GM19193 (cell line): Measurements from ENCODE around the gene FN3KRP.

Experiments used
- POLR2A ChIP-seq: IDR thresholded peaks from 4 replicates; pipeline ENCODE4 v1.6.1; 2011; ENCODE audit not compliant: insufficient read depth, insufficient read length; ENCODE audit errors: extremely low read depth

Gene FN3KRP

DNA sequence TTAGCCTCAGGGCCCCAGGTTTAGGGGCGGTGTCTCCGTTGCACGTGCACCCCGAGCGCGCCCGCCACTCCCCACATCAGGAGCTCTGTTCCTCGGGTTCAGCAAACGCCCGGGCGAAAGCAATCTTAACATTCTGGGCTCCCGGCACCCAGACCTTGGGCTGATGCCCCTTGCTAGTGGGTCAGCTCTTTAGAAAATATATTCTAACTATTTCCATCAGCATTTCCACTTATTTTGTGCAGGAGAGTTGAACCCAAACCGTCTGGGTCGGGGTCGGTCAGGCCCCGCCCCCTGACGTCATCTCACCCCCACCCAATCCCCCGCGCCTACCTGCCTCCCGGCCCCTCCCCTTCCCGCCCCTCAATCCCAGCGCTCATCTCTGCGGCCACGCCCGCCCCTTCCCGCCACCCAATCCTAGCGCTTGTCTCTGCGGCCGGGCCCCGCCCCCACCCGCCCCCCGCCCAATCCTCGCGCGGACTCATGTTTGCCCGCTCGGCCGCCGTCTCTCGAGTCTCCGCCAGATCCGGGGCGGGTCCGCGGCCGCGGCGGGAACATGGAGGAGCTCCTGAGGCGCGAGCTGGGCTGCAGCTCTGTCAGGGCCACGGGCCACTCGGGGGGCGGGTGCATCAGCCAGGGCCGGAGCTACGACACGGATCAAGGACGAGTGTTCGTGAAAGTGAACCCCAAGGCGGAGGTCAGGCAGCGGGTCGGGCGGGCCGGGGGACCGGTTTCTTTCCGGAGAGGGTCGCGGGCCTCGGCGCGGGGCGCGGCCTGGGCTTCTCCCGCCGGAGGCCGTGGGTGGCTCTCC lies at the start of gene FN3KRP:
Gene FN3KRP (plus strand): TSS at position 504 of the 808 bp plus-strand sequence. CDS start 50 bp downstream, at position 554.
- peak; percentile 74 for TF ChIP-seq POLR2A

DNA sequence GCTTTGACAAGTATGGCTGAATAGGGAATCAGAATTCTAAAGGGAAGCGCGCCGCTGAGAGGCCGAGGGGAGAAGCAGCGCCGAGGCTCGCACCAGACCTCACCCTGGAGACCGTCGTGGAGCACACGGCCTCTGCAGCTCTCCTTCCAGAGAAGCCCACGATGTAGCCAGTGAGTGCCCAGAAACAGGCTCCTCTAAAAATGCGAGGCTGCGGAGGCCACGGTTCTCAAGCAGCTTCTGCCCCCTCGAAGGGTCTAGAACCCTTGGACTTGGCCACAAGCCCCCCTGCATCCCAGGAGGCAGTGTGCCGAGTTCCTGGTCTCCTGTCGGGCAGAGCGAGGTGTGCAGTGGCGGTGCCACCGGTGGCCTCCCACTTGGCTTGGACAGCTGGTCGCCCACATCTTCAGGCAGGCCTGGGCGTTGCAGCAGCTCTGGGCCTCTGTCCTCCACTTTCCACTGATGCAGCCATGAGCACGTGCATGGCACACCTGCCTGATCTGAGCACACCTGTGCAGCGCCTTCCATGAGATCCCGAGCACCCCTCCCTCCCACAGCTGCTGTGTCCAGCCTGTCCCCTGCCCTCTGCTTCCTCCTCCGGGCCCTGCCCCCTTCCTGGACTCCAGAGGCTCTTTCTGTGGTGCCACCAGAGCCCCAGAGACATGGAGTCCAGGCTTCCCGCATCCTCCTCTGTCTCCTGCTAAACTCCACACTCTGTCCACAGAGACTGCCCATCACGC lies 49.4 kb upstream of the FN3KRP start:
- no peak for TF ChIP-seq POLR2A

- TF ChIP-seq POLR2A: no peak
Observed at GRCh38 chr17:82667668-82668000, 48.9 kb upstream of the FN3KRP start.

DNA sequence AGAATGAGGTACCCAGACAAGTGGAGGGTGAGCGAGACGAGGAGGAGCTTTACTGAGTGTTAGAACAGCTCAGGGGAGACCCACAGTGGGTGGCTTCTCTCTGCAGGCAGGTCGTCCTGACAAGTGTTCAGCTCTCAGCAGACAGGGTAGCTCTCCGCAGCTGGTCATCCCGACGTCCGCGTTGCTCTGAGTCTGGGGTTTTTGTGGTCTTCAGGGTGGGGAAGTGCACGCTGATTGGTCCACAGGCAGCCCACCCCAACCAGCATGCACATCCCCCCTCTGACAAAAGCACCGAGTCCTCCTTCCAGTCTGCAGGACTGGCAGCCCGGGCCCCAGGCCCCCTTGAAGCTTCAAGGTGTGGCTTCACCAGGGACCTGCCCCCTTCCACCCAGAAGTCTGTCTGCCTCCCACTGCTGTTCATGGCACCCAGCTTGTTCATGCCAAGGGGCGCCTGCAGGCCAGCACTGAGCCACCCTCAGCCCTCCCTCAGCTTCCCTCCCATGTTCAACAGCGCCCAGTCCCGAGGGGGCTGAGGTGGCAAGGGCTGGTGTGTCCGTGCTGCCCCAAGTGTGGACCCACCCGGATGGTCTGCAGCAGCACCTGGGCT lies 48.4 kb upstream of the FN3KRP start:
- no peak for TF ChIP-seq POLR2A

GRCh38 chr17:82668631-82669099 lies 47.8 kb upstream of the FN3KRP start:
- no peak for TF ChIP-seq POLR2A

DNA sequence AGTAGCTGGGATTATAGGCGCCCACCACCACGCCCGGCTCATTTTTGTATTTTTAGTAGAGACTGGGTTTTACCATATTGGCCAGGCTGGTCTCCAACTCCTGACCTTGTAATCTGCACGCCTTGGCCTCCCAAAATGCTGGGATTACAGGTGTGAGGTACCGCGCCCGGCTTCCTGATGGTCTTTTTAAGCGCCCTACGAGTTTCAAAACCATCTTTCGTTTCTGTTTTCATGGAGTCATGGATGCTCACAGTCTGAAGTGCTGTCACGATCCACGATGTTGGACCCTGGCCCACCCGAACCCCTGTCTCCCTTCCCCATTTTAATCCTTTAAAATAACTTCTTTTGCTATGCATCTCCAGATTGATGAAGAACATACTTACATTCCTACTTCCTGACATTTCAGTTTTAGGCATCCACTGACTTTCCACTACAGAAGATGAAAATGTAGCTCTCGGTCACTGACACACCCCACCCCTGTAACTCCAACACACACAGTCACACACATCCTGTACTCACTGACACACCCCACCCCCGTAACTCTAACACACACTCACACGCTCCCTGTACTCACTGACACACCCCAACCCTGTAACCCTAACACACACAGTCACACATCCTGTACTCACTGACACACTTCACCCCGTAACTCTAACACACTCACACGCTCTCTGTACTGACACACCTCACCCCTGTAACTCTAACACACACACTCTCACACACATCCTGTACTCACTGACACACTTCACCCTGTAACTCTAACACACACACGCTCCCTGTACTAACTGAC lies 45.6 kb upstream of the FN3KRP start:
- TF ChIP-seq POLR2A: no peak

- no peak for TF ChIP-seq POLR2A
Observed at GRCh38 chr17:82674656-82675475, 41.6 kb upstream of the FN3KRP start.

GRCh38 chr17:82675476-82676245 lies 40.8 kb upstream of the FN3KRP start:
- TF ChIP-seq POLR2A: no peak

- no peak for TF ChIP-seq POLR2A
Observed at GRCh38 chr17:82677353-82677925, 39.1 kb upstream of the FN3KRP start.

DNA sequence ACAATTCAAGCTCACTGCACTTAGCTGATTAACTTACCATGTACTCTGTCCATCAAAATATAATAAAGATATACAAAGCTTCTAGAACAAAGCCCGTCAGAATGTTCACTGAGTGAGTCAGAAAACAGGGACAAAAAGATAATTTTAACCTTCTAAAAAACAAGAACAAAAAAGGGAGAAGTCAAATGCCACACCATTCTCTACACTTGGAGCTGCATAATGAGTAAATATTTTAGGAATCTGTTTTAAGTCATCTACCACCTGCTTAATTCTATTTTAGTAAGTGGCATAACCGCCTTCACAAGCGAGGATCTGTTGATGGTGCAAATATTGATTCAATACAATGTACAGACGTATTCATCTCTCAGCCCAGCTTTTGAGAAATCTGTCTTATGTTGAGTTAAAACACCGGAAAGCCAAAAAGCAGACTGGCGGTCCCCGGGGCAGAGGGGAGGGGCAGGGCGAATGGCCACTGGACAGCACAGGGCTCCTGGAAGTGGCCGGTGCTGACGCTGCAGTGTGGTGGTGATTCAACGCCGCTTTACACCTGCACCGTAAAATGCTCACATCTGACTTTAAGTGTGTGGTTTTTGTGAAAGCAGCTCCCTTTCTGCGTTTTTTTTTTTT lies 38.1 kb upstream of the FN3KRP start:
- TF ChIP-seq POLR2A: no peak

GRCh38 chr17:82679586-82680465 lies 36.7 kb upstream of the FN3KRP start:
- no peak for TF ChIP-seq POLR2A

GRCh38 chr17:82681547-82681946 lies 35.0 kb upstream of the FN3KRP start:
- TF ChIP-seq POLR2A: no peak

GRCh38 chr17:82683534-82683933 lies 33.0 kb upstream of the FN3KRP start:
- TF ChIP-seq POLR2A: no peak
